Liver (tissue), 9 donors: ENCODE data around the gene STX11. TPM values are rescaled to one million over a fixed set of nuclear protein-coding genes. Genes with fewer than 3 reads are reported as not detected.

Experiments
- DNase-seq: peaks from one replicate; pipeline ENCODE4 v3.0.0-alpha.2; 2017; ENCODE audit warnings: low spot score
- H3K27ac ChIP-seq, 2 donors: one replicate each; pipeline ENCODE4 v1.7.0; 2013; ENCODE audit warnings: inconsistent platforms in 2 of 2, low read length in 2 of 2, control low read depth in 1 of 2, low read depth in 1 of 2, mild to moderate bottlenecking in 1 of 2
- H3K27me3 ChIP-seq, 4 donors: one replicate each; pipeline versions ENCODE4 v1.6.1 to v1.7.0; 2013; ENCODE audit warnings: low read length in 3 of 4, inconsistent platforms in 1 of 4, mild to moderate bottlenecking in 1 of 4, moderate library complexity in 1 of 4; ENCODE audit not compliant: control insufficient read depth in 4 of 4, insufficient read depth in 4 of 4
- H3K36me3 ChIP-seq, 4 donors: one replicate each; pipeline versions ENCODE4 v1.6.1 to v1.7.0; 2013; ENCODE audit warnings: low read length in 3 of 4, mild to moderate bottlenecking in 3 of 4, low read depth in 1 of 4, moderate library complexity in 1 of 4; ENCODE audit not compliant: control insufficient read depth in 4 of 4, insufficient read depth in 3 of 4
- H3K4me1 ChIP-seq, 4 donors: one replicate each; pipeline versions ENCODE4 v1.6.1 to v1.7.0; 2013; ENCODE audit warnings: low read length in 3 of 4, mild to moderate bottlenecking in 3 of 4, moderate library complexity in 1 of 4; ENCODE audit not compliant: control insufficient read depth in 4 of 4, insufficient read depth in 4 of 4
- H3K4me3 ChIP-seq, 3 donors: one replicate each; pipeline versions ENCODE4 v1.6.1 to v1.7.0; 2013; ENCODE audit warnings: low read length in 3 of 3, control low read depth in 1 of 3, low read depth in 1 of 3, mild to moderate bottlenecking in 1 of 3
- H3K9ac ChIP-seq, 2 donors: one replicate each; pipeline ENCODE4 v1.7.0; 2013; ENCODE audit warnings: low read length in 2 of 2, mild to moderate bottlenecking in 2 of 2, moderate library complexity in 2 of 2, control low read depth in 1 of 2, low read depth in 1 of 2
- H3K9me3 ChIP-seq, 4 donors: one replicate each; pipeline versions ENCODE4 v1.6.1 to v1.7.0; 2013; ENCODE audit warnings: low read length in 3 of 4; ENCODE audit not compliant: control insufficient read depth in 4 of 4
- ATF3 ChIP-seq: IDR thresholded peaks from 2 replicates; pipeline ENCODE4 v1.6.1; 2016; ENCODE audit warnings: antibody characterized with exemption
- CTCF ChIP-seq: fragments of 150-350 bp; IDR thresholded peaks from 2 replicates; pipeline ENCODE4 v1.5.1; 2017; ENCODE audit warnings: improper control_type of control experiment, low read depth, low read length; ENCODE audit not compliant: missing input control
- EGR1 ChIP-seq, 2 donors: IDR thresholded peaks; 2 replicates each; pipeline ENCODE4 v1.6.1; 2016 to 2018; ENCODE audit warnings: antibody characterized with exemption in 2 of 2, low read depth in 2 of 2
- FOXA1 ChIP-seq: IDR thresholded peaks from 2 replicates; pipeline ENCODE4 v1.6.1; 2016; ENCODE audit warnings: antibody characterized with exemption
- FOXA2 ChIP-seq: IDR thresholded peaks from 2 replicates; pipeline ENCODE4 v1.6.1; 2016; ENCODE audit warnings: antibody characterized with exemption
- GABPA ChIP-seq, 2 donors: IDR thresholded peaks in 1 of 2; conservative IDR thresholded peaks in 1 of 2; 2 replicates each; pipeline ENCODE4 v1.6.1; 2016; ENCODE audit warnings: antibody characterized with exemption in 2 of 2, mild to moderate bottlenecking in 1 of 2, moderate library complexity in 1 of 2
- HNF4A ChIP-seq, 2 donors: conservative IDR thresholded peaks; 2 replicates each; pipeline ENCODE4 v1.6.1; 2016; ENCODE audit warnings: antibody characterized with exemption in 2 of 2, mild to moderate bottlenecking in 2 of 2
- HNF4G ChIP-seq: IDR thresholded peaks from 2 replicates; pipeline ENCODE4 v1.6.1; 2016; ENCODE audit warnings: antibody characterized with exemption
- JUND ChIP-seq, 2 donors: IDR thresholded peaks; 2 replicates each; pipeline ENCODE4 v1.6.1; 2016; ENCODE audit warnings: antibody characterized with exemption in 2 of 2
- NR2F2 ChIP-seq: IDR thresholded peaks from 2 replicates; pipeline ENCODE4 v1.6.1; 2016; ENCODE audit warnings: antibody characterized with exemption
- RAD21 ChIP-seq, 2 donors: IDR thresholded peaks; 2 replicates each; pipeline ENCODE4 v1.6.1; 2016; ENCODE audit warnings: antibody characterized with exemption in 2 of 2, mild to moderate bottlenecking in 2 of 2
- REST ChIP-seq: IDR thresholded peaks from 2 replicates; pipeline ENCODE4 v1.6.1; 2016; ENCODE audit warnings: antibody characterized with exemption, mild to moderate bottlenecking
- RXRA ChIP-seq, 2 donors: IDR thresholded peaks; 2 replicates each; pipeline ENCODE4 v1.6.1; 2017 to 2018; ENCODE audit warnings: antibody characterized with exemption in 2 of 2, mild to moderate bottlenecking in 1 of 2
- SP1 ChIP-seq: IDR thresholded peaks from 2 replicates; pipeline ENCODE4 v1.6.1; 2018; ENCODE audit warnings: antibody characterized with exemption, mild to moderate bottlenecking
- TAF1 ChIP-seq: conservative IDR thresholded peaks from 2 replicates; pipeline ENCODE4 v1.6.1; 2016; ENCODE audit warnings: antibody characterized with exemption, mild to moderate bottlenecking
- YY1 ChIP-seq: IDR thresholded peaks from 2 replicates; pipeline ENCODE4 v1.6.1; 2016; ENCODE audit warnings: antibody characterized with exemption, mild to moderate bottlenecking
- WGBS: extraction: QIAGEN DNeasy Blood & Tissue Kit; methylation state at CpG from one replicate; pipeline ENCODE4 v1.1.7; 2013; 5-methylcytosine and 5-hydroxymethylcytosine counted together
- polyA plus RNA-seq, 2 donors: library from polyadenylated mRNA; stranded (reverse) in 1 of 2; unstranded in 1 of 2; fragments of 200-250 nt in 1 of 2; fragments of >200 nt in 1 of 2; fragmentation: Nextera tagmentation in 1 of 2; extraction: Ambion mirVana in 1 of 2; gene quantifications; one replicate each; pipeline versions ENCODE4 v1.2.1 to v1.2.3, GENCODE V29; 2013 to 2015
- total RNA-seq, 2 donors: library from RNA; depleted of rRNA; stranded (reverse); fragments of >200 nt; gene quantifications; one replicate each; pipeline ENCODE4 v1.2.3, GENCODE V29; 2014
- TF ChIP-seq, protein P1 (sequence below): IDR thresholded peaks from 2 replicates; pipeline ENCODE4 v1.6.1; 2016; ENCODE audit warnings: antibody characterized with exemption
- TF ChIP-seq, protein P2 (sequence below): IDR thresholded peaks from 2 replicates; pipeline ENCODE4 v1.6.1; 2016; ENCODE audit warnings: antibody characterized with exemption
- donor health status: healthy.
- donor health status: healthy.
- donor health status: healthy.
- donor health status: healthy.
- donor health status: healthy.

Gene STX11
- total and polyA plus RNA-seq, 4 donors = 1.3 to 4.9 (median 3.4) TPM

DNA sequence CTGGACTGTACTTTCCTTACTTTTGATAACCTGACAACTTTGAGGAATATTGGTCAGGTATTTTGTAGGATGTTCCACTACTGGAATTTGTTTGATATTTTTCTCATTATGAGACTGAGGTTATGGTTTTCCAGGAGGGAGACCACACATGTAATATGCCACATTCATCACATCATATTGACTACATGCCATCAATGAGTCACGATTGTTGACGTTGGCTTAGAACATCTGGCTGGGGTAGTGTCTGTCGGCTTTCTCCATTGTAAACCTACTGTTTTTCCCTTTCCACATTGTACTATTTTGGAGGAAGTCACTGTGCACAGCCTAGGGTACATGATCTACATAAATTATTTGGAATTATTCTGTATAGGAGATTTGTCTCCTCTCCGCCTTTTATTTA, 1.4 kb upstream of the STX11 start:
- TF ChIP-seq HNF4G = no peak
- no peak for TF ChIP-seq TAF1
- no peak for TF ChIP-seq YY1
- no peak for TF ChIP-seq FOXA1
- no peak for TF ChIP-seq HNF4A (conservative IDR thresholded peaks at IDR 0.05)
- TF ChIP-seq RXRA (IDR thresholded peaks at IDR 0.05) = no peak
- TF ChIP-seq FOXA2 = no peak
- no peak for TF ChIP-seq REST
- TF ChIP-seq SP1 = no peak
- no peak for TF ChIP-seq RAD21 (IDR thresholded peaks at IDR 0.05)
- no peak for TF ChIP-seq NR2F2
- TF ChIP-seq, protein P1, sequence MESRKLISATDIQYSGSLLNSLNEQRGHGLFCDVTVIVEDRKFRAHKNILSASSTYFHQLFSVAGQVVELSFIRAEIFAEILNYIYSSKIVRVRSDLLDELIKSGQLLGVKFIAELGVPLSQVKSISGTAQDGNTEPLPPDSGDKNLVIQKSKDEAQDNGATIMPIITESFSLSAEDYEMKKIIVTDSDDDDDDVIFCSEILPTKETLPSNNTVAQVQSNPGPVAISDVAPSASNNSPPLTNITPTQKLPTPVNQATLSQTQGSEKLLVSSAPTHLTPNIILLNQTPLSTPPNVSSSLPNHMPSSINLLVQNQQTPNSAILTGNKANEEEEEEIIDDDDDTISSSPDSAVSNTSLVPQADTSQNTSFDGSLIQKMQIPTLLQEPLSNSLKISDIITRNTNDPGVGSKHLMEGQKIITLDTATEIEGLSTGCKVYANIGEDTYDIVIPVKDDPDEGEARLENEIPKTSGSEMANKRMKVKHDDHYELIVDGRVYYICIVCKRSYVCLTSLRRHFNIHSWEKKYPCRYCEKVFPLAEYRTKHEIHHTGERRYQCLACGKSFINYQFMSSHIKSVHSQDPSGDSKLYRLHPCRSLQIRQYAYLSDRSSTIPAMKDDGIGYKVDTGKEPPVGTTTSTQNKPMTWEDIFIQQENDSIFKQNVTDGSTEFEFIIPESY = no peak
- TF ChIP-seq JUND (IDR thresholded peaks at IDR 0.05) = no peak
- no peak for TF ChIP-seq GABPA (IDR thresholded peaks at IDR 0.05 in 1 of 2, conservative IDR thresholded peaks at IDR 0.05 in 1 of 2)
- no peak for TF ChIP-seq CTCF
- TF ChIP-seq, protein P2, sequence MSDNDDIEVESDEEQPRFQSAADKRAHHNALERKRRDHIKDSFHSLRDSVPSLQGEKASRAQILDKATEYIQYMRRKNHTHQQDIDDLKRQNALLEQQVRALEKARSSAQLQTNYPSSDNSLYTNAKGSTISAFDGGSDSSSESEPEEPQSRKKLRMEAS = no peak
- no peak for TF ChIP-seq EGR1 (IDR thresholded peaks at IDR 0.05; ENCODE audit: low read depth in 2 of 2)
- no peak for TF ChIP-seq ATF3
- no peaks in the 10 kb centered on the region for H3K9me3 ChIP-seq
- no peak overlapping the region for H3K9ac ChIP-seq
- WGBS = 85% methylated on average over 4 of the region's 4 CpGs
- no peak for DNase-seq
- H3K4me3 ChIP-seq = no peak overlapping the region
- H3K4me1 ChIP-seq = peaks cover 0 to 11% (median 3%) of the 10 kb centered on the region in 4 donors
- no peaks in the 10 kb centered on the region for H3K36me3 ChIP-seq
- H3K27me3 ChIP-seq = no peaks in the 10 kb centered on the region
- no peak overlapping the region for H3K27ac ChIP-seq
